DOHH2 (cell line): ENCODE results near the gene XKR3.

Experiments used
- H3F3A ChIP-seq: fragments of 200-600 bp; sonication (generic), shearing (Covaris generic); 2 replicates; pipeline ENCODE4 v1.6.0; 2016; ENCODE audit warnings: antibody characterized with exemption, mild to moderate bottlenecking; ENCODE audit not compliant: control insufficient read depth, insufficient read depth
- H3K27ac ChIP-seq: fragments of 200-600 bp; sonication (generic); 2 replicates; pipeline ENCODE4 v1.5.1; 2014; ENCODE audit warnings: low read depth, mild to moderate bottlenecking, low read length, moderate library complexity
- H3K27me3 ChIP-seq: fragments of 200-600 bp; sonication (generic); 2 replicates; pipeline ENCODE4 v1.6.1; 2014; ENCODE audit warnings: mild to moderate bottlenecking, low read length, mixed read lengths; ENCODE audit not compliant: control insufficient read depth
- H3K36me3 ChIP-seq: fragments of 200-600 bp; sonication (generic); 2 replicates; pipeline ENCODE4 v1.6.1; 2014; ENCODE audit warnings: mild to moderate bottlenecking, low read length, moderate library complexity, mixed read lengths; ENCODE audit not compliant: control insufficient read depth
- H3K4me1 ChIP-seq: fragments of 200-600 bp; sonication (generic); 2 replicates; pipeline ENCODE4 v1.6.1; 2014; ENCODE audit warnings: mild to moderate bottlenecking, low read length, mixed read lengths; ENCODE audit not compliant: control insufficient read depth
- H3K4me2 ChIP-seq: fragments of 200-600 bp; sonication (generic); 2 replicates; pipeline ENCODE4 v1.6.0; 2014; ENCODE audit warnings: mild to moderate bottlenecking, low read length, moderate library complexity
- H3K4me3 ChIP-seq: fragments of 200-600 bp; sonication (generic); 2 replicates; pipeline ENCODE4 v1.5.1; 2014; ENCODE audit warnings: mild to moderate bottlenecking, low read length, mixed read lengths
- H3K79me2 ChIP-seq: fragments of 200-600 bp; sonication (generic); 2 replicates; pipeline ENCODE4 v1.6.1; 2014; ENCODE audit warnings: mild to moderate bottlenecking, low read length, mixed read lengths; ENCODE audit not compliant: control insufficient read depth
- H3K9me2 ChIP-seq: fragments of 200-600 bp; sonication (generic); replicated peaks from 2 replicates; pipeline ENCODE4 v1.6.1; 2014; ENCODE audit warnings: mild to moderate bottlenecking, low read length, mixed read lengths; ENCODE audit not compliant: control insufficient read depth
- H3K9me3 ChIP-seq: fragments of 200-600 bp; sonication (generic); 2 replicates; pipeline ENCODE4 v1.6.1; 2014; ENCODE audit warnings: antibody characterized with exemption, low read length, mixed read lengths; ENCODE audit not compliant: control insufficient read depth, insufficient read depth
- H4K20me1 ChIP-seq: fragments of 200-600 bp; sonication (generic); 2 replicates; pipeline ENCODE4 v1.6.0; 2014; ENCODE audit warnings: low read depth, mild to moderate bottlenecking, antibody characterized with exemption, low read length, moderate library complexity; ENCODE audit not compliant: control insufficient read depth, insufficient read depth
- CTCF ChIP-seq: fragments of 200-600 bp; sonication (generic); IDR thresholded peaks from one replicate; pipeline ENCODE4 v1.5.1; 2014; ENCODE audit warnings: antibody characterized with exemption, mild to moderate bottlenecking, low read depth, low read length; ENCODE audit not compliant: poor library complexity, severe bottlenecking
- EZH2phosphoT487 ChIP-seq: fragments of 200-600 bp; sonication (generic); IDR thresholded peaks from 2 replicates; pipeline ENCODE4 v1.6.1; 2017; ENCODE audit warnings: borderline replicate concordance, mild to moderate bottlenecking, antibody characterized with exemption, low read length, moderate library complexity, mixed read lengths

XKR3 gene

GRCh38 chr22:16831257-16831656 is 6.0 kb upstream of the XKR3 start:
- H3K4me2 ChIP-seq = no peak overlapping the region
- H3F3A ChIP-seq = no peaks in the 10 kb centered on the region
- no peaks in the 10 kb centered on the region for H3K79me2 ChIP-seq
- no peak overlapping the region for H3K4me3 ChIP-seq
- no peaks in the 10 kb centered on the region for H3K4me1 ChIP-seq
- no peaks in the 10 kb centered on the region for H3K9me3 ChIP-seq
- no peaks in the 10 kb centered on the region for H4K20me1 ChIP-seq
- no peaks in the 10 kb centered on the region for H3K9me2 ChIP-seq
- H3K27me3 ChIP-seq = no peaks in the 10 kb centered on the region
- TF ChIP-seq CTCF = no peak
- TF ChIP-seq EZH2phosphoT487 = no peak
- no peak overlapping the region for H3K27ac ChIP-seq
- H3K36me3 ChIP-seq = no peaks in the 10 kb centered on the region

GRCh38 chr22:16829985-16830384 is 4.8 kb upstream of the XKR3 start:
- no peak overlapping the region for H3K27ac ChIP-seq
- H3K9me3 ChIP-seq = no peaks in the 10 kb centered on the region
- H3K79me2 ChIP-seq = no peaks in the 10 kb centered on the region
- no peaks in the 10 kb centered on the region for H3K27me3 ChIP-seq
- TF ChIP-seq CTCF = no peak
- TF ChIP-seq EZH2phosphoT487 = no peak
- H3K4me1 ChIP-seq = peaks cover 7% of the 10 kb centered on the region
- H3K9me2 ChIP-seq = no peaks in the 10 kb centered on the region
- H3K4me3 ChIP-seq = no peak overlapping the region
- no peak overlapping the region for H3K4me2 ChIP-seq
- H3K36me3 ChIP-seq = no peaks in the 10 kb centered on the region
- H4K20me1 ChIP-seq = no peaks in the 10 kb centered on the region
- H3F3A ChIP-seq = no peaks in the 10 kb centered on the region

- Histone ChIP-seq H3K4me2 (no peak overlapping the region), H3K9me2 (no peaks in the 10 kb centered on the region), H3F3A (no peaks in the 10 kb centered on the region), H3K27me3 (no peaks in the 10 kb centered on the region), H3K4me1 (peaks cover 15% of the 10 kb centered on the region), H3K27ac (no peak overlapping the region), H4K20me1 (no peaks in the 10 kb centered on the region), H3K4me3 (no peak overlapping the region), H3K79me2 (no peaks in the 10 kb centered on the region), H3K36me3 (no peaks in the 10 kb centered on the region), H3K9me3 (no peaks in the 10 kb centered on the region)
- no peak for TF ChIP-seq CTCF
- TF ChIP-seq EZH2phosphoT487 = no peak
Observed at GRCh38 chr22:16828876-16829275, 3.7 kb upstream of the XKR3 start.

GRCh38 chr22:16827506-16827905 is 2.3 kb upstream of the XKR3 start:
- TF ChIP-seq CTCF = no peak
- no peak for TF ChIP-seq EZH2phosphoT487
- H3K4me3 ChIP-seq = no peak overlapping the region

More at GRCh38 chr22:16827506-16827905, 2.3 kb upstream of the XKR3 start:
- Histone ChIP-seq H3K36me3 (no peaks in the 10 kb centered on the region), H3K9me3 (no peaks in the 10 kb centered on the region), H3K27me3 (no peaks in the 10 kb centered on the region), H3K9me2 (no peaks in the 10 kb centered on the region), H3K4me2 (no peak overlapping the region), H3K27ac (no peak overlapping the region), H3K4me1 (peaks cover 15% of the 10 kb centered on the region), H3F3A (no peaks in the 10 kb centered on the region), H4K20me1 (no peaks in the 10 kb centered on the region), H3K79me2 (no peaks in the 10 kb centered on the region)
